Heart left ventricle (tissue), 16 donors: ENCODE data around the gene DLGAP1. TPM values are rescaled to one million over a fixed set of nuclear protein-coding genes. Genes with fewer than 3 reads are reported as not detected.

ENCODE experiments used
- ATAC-seq, 4 donors: fragments of 200-7000 bp; cut with Tn5 transposase; one replicate each; pipeline ENCODE4 v1.9.1; 2020 to 2022; ENCODE audit warnings: moderate library complexity in 4 of 4, mild to moderate bottlenecking in 3 of 4, moderate number of reproducible peaks in 1 of 4
- DNase-seq, 5 donors: peaks; one replicate each; pipeline ENCODE4 v3.0.0-alpha.2; 2020
- H3K27ac ChIP-seq, 12 donors: fragments of 200-600 bp; sonication (generic) in 4 of 12; one replicate each; pipeline versions ENCODE4 v1.5.0 to v1.8.0; 2016 to 2022; ENCODE audit warnings: mild to moderate bottlenecking in 2 of 12
- H3K27me3 ChIP-seq, 9 donors: fragments of 200-600 bp; sonication (generic) in 2 of 9; one replicate each; pipeline versions ENCODE4 v1.5.1 to v1.8.0; 2016 to 2022; ENCODE audit warnings: mild to moderate bottlenecking in 3 of 9
- H3K36me3 ChIP-seq, 9 donors: fragments of 200-600 bp; sonication (generic) in 2 of 9; one replicate each; pipeline versions ENCODE4 v1.5.0 to v1.8.0; 2018 to 2022; ENCODE audit warnings: mild to moderate bottlenecking in 2 of 9
- H3K4me1 ChIP-seq, 12 donors: fragments of 200-600 bp; sonication (generic) in 4 of 12; one replicate each; pipeline versions ENCODE4 v1.5.0 to v1.8.0; 2016 to 2022; ENCODE audit warnings: mild to moderate bottlenecking in 3 of 12
- H3K4me3 ChIP-seq, 12 donors: fragments of 200-600 bp; sonication (generic) in 4 of 12; one replicate each; pipeline versions ENCODE4 v1.5.0 to v1.8.0; 2017 to 2022; ENCODE audit warnings: mild to moderate bottlenecking in 9 of 12, moderate library complexity in 4 of 12
- H3K9me3 ChIP-seq, 12 donors: fragments of 200-600 bp; sonication (generic) in 4 of 12; one replicate each; pipeline versions ENCODE4 v1.5.0 to v1.8.0; 2016 to 2022; ENCODE audit warnings: mild to moderate bottlenecking in 1 of 12
- CTCF ChIP-seq, 12 donors: fragments of 200-600 bp; sonication (generic) in 4 of 12; IDR thresholded peaks; one replicate each; pipeline versions ENCODE4 v1.5.0 to v1.8.0; 2018 to 2022; ENCODE audit warnings: antibody characterized with exemption in 12 of 12, mild to moderate bottlenecking in 5 of 12
- POLR2A ChIP-seq, 2 donors: fragments of 450-650 bp; IDR thresholded peaks; one replicate each; pipeline ENCODE4 v1.6.1; 2017; ENCODE audit warnings: antibody characterized with exemption in 2 of 2, mild to moderate bottlenecking in 2 of 2, moderate library complexity in 2 of 2
- WGBS, 4 donors: extraction: QIAGEN DNeasy Blood & Tissue Kit in 2 of 4; methylation state at CpG; one replicate each; pipeline versions ENCODE4 v1.1.5 to v1.1.7; 2013 to 2018; 5-methylcytosine and 5-hydroxymethylcytosine counted together
- intact Hi-C, 10 donors: fragments of 100-400 bp; cut with DNase I; formaldehyde crosslinking; loops; one replicate each; pipeline versions ENCODE4 v1.11.1 to v1.14.2; 2022
- polyA plus RNA-seq, 2 donors: library from polyadenylated mRNA; stranded (reverse); fragments of 200-250 nt; gene quantifications; one replicate each; pipeline ENCODE4 v1.2.3, GENCODE V29; 2013
- total RNA-seq, 9 donors: library from RNA; depleted of rRNA in 2 of 9; stranded (reverse); fragments of >200 nt in 2 of 9; fragmentation: NEBNext Ultra II Directional in 3 of 9; extraction: Animal tissue kit (Norgen Biotek cat#: 25700) in 3 of 9; gene quantifications; one replicate each; pipeline versions ENCODE4 v1.1.0 to v1.2.4, GENCODE V29; 2016 to 2023
- donor health status: ischemic (EF 13 %, LVEDD 7.1; RV severe dilation, severe dysfunction).
- donor health status: healthy with polysubstance abuse.
- donor health status: DM: no; HTN: yes; CAD: no.
- donor health status: DM: no; HTN: no; CAD: no.
- donor health status: ischemic (EF 25% LVEDD 6.9; RV normal size, moderate dysfunction).
- donor health status: ischemic (EF 25% LVEDD 5.7; RV mildly dilated, moderate dysfunction).
- donor health status: healthy.
- donor health status: DM: yes; HTN: yes; CAD: no.
- donor health status: ischemic (EF 35%, LVEDD 5.7; RV mildly dilated, moderate dysfunction).
- donor health status: nonischemic (EF 11% LVEDD 7.7; RV severe dilation, severe dysfunction).
- donor health status: DM: yes; HTN: yes; CAD: no.
- donor health status: PGD.
- donor health status: ischemic (EF 29% LVEDD 5.4; RV normal size, mild dysfunction).
- donor health status: nonischemic (EF 23%, LVEDD 6.1; RV moderate dilation, normal function).

Gene DLGAP1
- total and polyA plus RNA-seq, 11 donors = 0.10 to 5.5 (median 0.40) TPM; not detected in 1

- intact Hi-C loops = loop anchor here in 1 of 10 donors (2.0 kb wide), 1 partner anchor 39 kb away; no protein-coding TSS in a partner anchor
- WGBS, 4 donors = 1 to 3% (median 1%) methylated on average over 34 to 46 of the region's 46 CpGs
- ATAC-seq (peak in 1 of 4 donors; percentile 29), DNase-seq (peak in 1 of 5 donors; percentile 51)
- TF ChIP-seq CTCF (IDR thresholded peaks at IDR 0.05) (no peak), POLR2A (IDR thresholded peaks at IDR 0.05) (no peak)
- Histone ChIP-seq H3K36me3 (no peaks in the 10 kb centered on the region), H3K4me1 (peaks cover 0 to 20% (median 0%) of the 10 kb centered on the region in 12 donors), H3K27ac (no peak overlapping the region), H3K9me3 (no peaks in the 10 kb centered on the region), H3K4me3 (peak overlapping the region in 10 of 12 donors; percentile 17 to 51 (median 44)), H3K27me3 (peaks cover 13 to 69% (median 36%) of the 10 kb centered on the region in 9 donors)
These were observed 1.1 kb downstream of the DLGAP1 start for GRCh38 chr18:4453874-4454536.

GRCh38 chr18:4453567-4453873, 1.6 kb downstream of the DLGAP1 start:
- Histone ChIP-seq H3K36me3 (no peaks in the 10 kb centered on the region), H3K27me3 (peaks cover 13 to 69% (median 36%) of the 10 kb centered on the region in 9 donors), H3K4me1 (peaks cover 0 to 20% (median 0%) of the 10 kb centered on the region in 12 donors), H3K4me3 (peak overlapping the region in 7 of 12 donors; percentile 31 to 51 (median 45)), H3K27ac (no peak overlapping the region), H3K9me3 (no peaks in the 10 kb centered on the region)
- WGBS, 4 donors = 9 to 16% (median 9%) methylated on average over 8 of the region's 8 CpGs
- TF ChIP-seq POLR2A (IDR thresholded peaks at IDR 0.05) (no peak), CTCF (IDR thresholded peaks at IDR 0.05) (no peak)
- intact Hi-C loops = loop anchor here in 1 of 10 donors (2.0 kb wide), 1 partner anchor 39 kb away; no protein-coding TSS in a partner anchor
- no peak for ATAC-seq
- DNase-seq = no peak

- peaks cover 7 to 48% (median 23%) of the 10 kb centered on the region in 9 donors for H3K27me3 ChIP-seq
- 4 to 11% (median 8%) methylated on average over 2 of the region's 2 CpGs for WGBS, 4 donors
These were observed 4.9 kb downstream of the DLGAP1 start for GRCh38 chr18:4450065-4450658.

More at GRCh38 chr18:4450065-4450658, 4.9 kb downstream of the DLGAP1 start:
- no peak for TF ChIP-seq POLR2A (IDR thresholded peaks at IDR 0.05)
- no peak for TF ChIP-seq CTCF (IDR thresholded peaks at IDR 0.05)
- peaks cover 0 to 5% (median 0%) of the 10 kb centered on the region in 12 donors for H3K9me3 ChIP-seq
- DNase-seq (no peak), ATAC-seq (no peak)
- H3K4me3 ChIP-seq = no peak overlapping the region
- H3K27ac ChIP-seq = no peak overlapping the region
- H3K4me1 ChIP-seq = peaks cover 0 to 16% (median 0%) of the 10 kb centered on the region in 12 donors
- no peaks in the 10 kb centered on the region for H3K36me3 ChIP-seq
- intact Hi-C loops = no loop called here
